Esophagus squamous epithelium (tissue), 4 donors: ENCODE measurements around the gene TMC6.

Source experiments
- CTCF ChIP-seq, 6 experiments: fragments of 450-650 bp in 4 of 6; fragments of 200-600 bp in 2 of 6; sonication (generic) in 2 of 6; IDR thresholded peaks; one replicate each; pipeline ENCODE4 v1.5.1; 2016 to 2019; ENCODE audit warnings: antibody characterized with exemption in 6 of 6, mild to moderate bottlenecking in 4 of 6, moderate library complexity in 4 of 6
- POLR2A ChIP-seq, 4 donors: fragments of 450-650 bp; IDR thresholded peaks; one replicate each; pipeline ENCODE4 v1.6.1; 2017; ENCODE audit warnings: antibody characterized with exemption in 4 of 4, mild to moderate bottlenecking in 4 of 4, moderate library complexity in 3 of 4

DNA sequence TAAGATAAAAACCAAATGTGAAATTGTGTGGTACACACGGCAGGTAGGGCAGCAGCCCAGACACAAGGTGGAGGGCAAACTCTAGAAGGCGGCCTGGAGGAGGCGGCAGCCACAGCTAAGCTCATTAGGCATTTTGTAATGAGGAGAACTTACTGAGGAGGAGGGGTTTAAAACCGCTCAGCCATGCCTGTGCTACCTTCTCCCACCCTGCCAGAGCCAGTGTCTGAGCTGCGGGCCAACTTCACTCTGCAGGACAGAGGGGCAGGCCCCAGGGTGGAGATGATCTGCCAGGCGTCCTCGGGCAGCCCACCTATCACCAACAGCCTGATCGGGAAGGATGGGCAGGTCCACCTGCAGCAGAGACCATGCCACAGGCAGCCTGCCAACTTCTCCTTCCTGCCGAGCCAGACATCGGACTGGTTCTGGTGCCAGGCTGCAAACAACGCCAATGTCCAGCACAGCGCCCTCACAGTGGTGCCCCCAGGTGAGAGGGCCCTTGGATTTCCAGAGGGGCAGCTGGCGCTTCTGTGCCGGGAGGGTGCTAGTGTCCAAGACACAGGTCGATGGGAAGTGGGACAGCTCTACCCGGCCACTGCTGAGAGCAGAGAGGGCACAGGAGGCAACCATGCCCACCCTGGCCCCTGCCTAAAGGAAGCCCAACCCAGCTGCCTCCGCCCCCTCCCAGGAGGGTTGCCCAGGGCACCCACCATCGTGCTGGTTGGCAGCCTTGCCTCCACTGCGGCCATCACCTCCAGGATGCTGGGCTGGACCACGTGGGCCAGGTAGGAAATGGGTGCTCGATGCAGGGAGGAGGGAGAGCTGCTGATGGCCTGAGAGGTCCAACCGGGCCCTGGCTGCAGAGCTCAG, 35.6 kb upstream of the TMC6 start:
- TF ChIP-seq CTCF (IDR thresholded peaks at IDR 0.05) (no peak), POLR2A (IDR thresholded peaks at IDR 0.05) (no peak)
